SK-N-SH (cell line): ENCODE results near the gene TBC1D17. TPM values are rescaled to one million over a fixed set of nuclear protein-coding genes. Genes with fewer than 3 reads are reported as not detected.

Experiments used
- CTCF ChIA-PET: fragments of 300-600, 350-600 bp; formaldehyde crosslinking; extraction: SDS; loops from one replicate; lab custom pipeline; 2021; lab: Yijun Ruan, JAX
- POLR2A ChIA-PET: fragments of 350-600 bp; sonication (Branson Sonifier 250); formaldehyde crosslinking; extraction: SDS; loops from one replicate; lab custom pipeline; 2020; ENCODE audit warnings: antibody characterized with exemption, inconsistent platforms; lab: Yijun Ruan, JAX
- DNase-seq: peaks from one replicate; pipeline ENCODE4 v3.0.0; 2012
- H2AFZ ChIP-seq: fragments of 200-600 bp; sonication (generic); 2 replicates; pipeline ENCODE4 v1.8.1; 2016; ENCODE audit warnings: antibody characterized with exemption, mild to moderate bottlenecking, low read depth
- H3F3A ChIP-seq: fragments of 200-600 bp; sonication (generic); replicated peaks from 2 replicates; pipeline ENCODE3; 2016; ENCODE audit warnings: antibody characterized with exemption, mild to moderate bottlenecking; ENCODE audit not compliant: insufficient read depth
- H3K27ac ChIP-seq, 2 experiments: fragments of 200-500 bp in 1 of 2; fragments of 200-600 bp in 1 of 2; sonication (Bioruptor generic) in 1 of 2; sonication (generic), shearing (Covaris generic) in 1 of 2; 2 replicates each; pipeline versions ENCODE4 v1.5.1 to v1.6.1; 2014 to 2016; ENCODE audit warnings: low read depth in 2 of 2, inconsistent platforms in 1 of 2, low read length in 1 of 2, mild to moderate bottlenecking in 1 of 2, mixed read lengths in 1 of 2
- H3K27me3 ChIP-seq: fragments of 200-600 bp; sonication (generic), shearing (Covaris generic); 2 replicates; pipeline ENCODE4 v1.6.1; 2016; ENCODE audit warnings: mixed run types; ENCODE audit not compliant: insufficient read depth
- H3K36me3 ChIP-seq, 2 experiments: fragments of 200-500 bp in 1 of 2; fragments of 200-600 bp in 1 of 2; sonication (Bioruptor generic) in 1 of 2; sonication (generic) in 1 of 2; replicated peaks in 1 of 2; 2 replicates each; pipeline versions ENCODE3 to v1.5.1; 2014 to 2016; ENCODE audit warnings: low read length in 1 of 2, mild to moderate bottlenecking in 1 of 2; ENCODE audit not compliant: insufficient read depth in 2 of 2, control insufficient read depth in 1 of 2
- H3K4me1 ChIP-seq, 2 experiments: fragments of 200-500 bp in 1 of 2; fragments of 200-600 bp in 1 of 2; sonication (Bioruptor generic) in 1 of 2; sonication (generic), shearing (Covaris generic) in 1 of 2; 2 replicates each; pipeline versions ENCODE4 v1.5.1 to v1.6.1; 2014 to 2016; ENCODE audit warnings: low read depth in 1 of 2, low read length in 1 of 2, mixed run types in 1 of 2; ENCODE audit not compliant: insufficient read depth in 2 of 2, control insufficient read depth in 1 of 2
- H3K4me2 ChIP-seq: fragments of 200-600 bp; sonication (generic), shearing (Covaris generic); 2 replicates; pipeline ENCODE4 v1.6.1; 2017; ENCODE audit warnings: mixed run types
- H3K4me3 ChIP-seq, 2 experiments: fragments of 200-500 bp in 1 of 2; fragments of 200-600 bp in 1 of 2; sonication (Bioruptor generic) in 1 of 2; sonication (generic), shearing (Covaris generic) in 1 of 2; 2 replicates each; pipeline versions ENCODE4 v1.5.1 to v1.8.1; 2014 to 2016; ENCODE audit warnings: low read depth in 2 of 2, inconsistent platforms in 1 of 2, low read length in 1 of 2, mild to moderate bottlenecking in 1 of 2, mixed read lengths in 1 of 2, moderate library complexity in 1 of 2
- H3K79me2 ChIP-seq: fragments of 200-600 bp; sonication (generic); 2 replicates; pipeline ENCODE4 v1.8.1; 2017; ENCODE audit warnings: mild to moderate bottlenecking; ENCODE audit not compliant: insufficient read depth
- H3K9ac ChIP-seq: fragments of 200-600 bp; sonication (generic); 2 replicates; pipeline ENCODE4 v1.6.1; 2017; ENCODE audit warnings: mixed run types
- H3K9me2 ChIP-seq: fragments of 200-600 bp; sonication (generic); 2 replicates; pipeline ENCODE4 v1.6.1; 2017; ENCODE audit warnings: mixed run types
- H3K9me3 ChIP-seq: fragments of 200-600 bp; sonication (generic); 2 replicates; pipeline ENCODE4 v1.6.1; 2017; ENCODE audit warnings: mixed run types, mild to moderate bottlenecking, moderate library complexity
- H4K20me1 ChIP-seq: fragments of 200-600 bp; sonication (generic); 2 replicates; pipeline ENCODE4 v1.6.1; 2017; ENCODE audit warnings: mild to moderate bottlenecking, mixed run types; ENCODE audit not compliant: insufficient read depth
- CHD2 ChIP-seq: fragments of 150-350 bp; IDR thresholded peaks from 2 replicates; pipeline ENCODE4 v1.6.1; 2018; ENCODE audit warnings: low read length; ENCODE audit not compliant: partially characterized antibody
- EP300 ChIP-seq, 2 experiments: IDR thresholded peaks; 2 replicates each; pipeline versions ENCODE4 v1.4.0 to v1.6.1; 2012; ENCODE audit warnings: borderline replicate concordance in 1 of 2, low read depth in 1 of 2, low read length in 1 of 2
- FOXM1 ChIP-seq: IDR thresholded peaks from 2 replicates; pipeline ENCODE4 v1.4.0; 2012; ENCODE audit warnings: low read depth, mild to moderate bottlenecking
- GATA2 ChIP-seq: sonication (generic); formaldehyde crosslinking; IDR thresholded peaks from 2 replicates; pipeline ENCODE4 v1.5.0; 2020; ENCODE audit warnings: mild to moderate bottlenecking, missing genetic modification reagents
- IRF3 ChIP-seq: fragments of 150-350 bp; IDR thresholded peaks from 2 replicates; pipeline ENCODE4 v1.6.1; 2016; ENCODE audit warnings: mild to moderate bottlenecking, low read depth, low read length
- JUND ChIP-seq: IDR thresholded peaks from 2 replicates; pipeline ENCODE4 v1.4.0; 2012
- MEF2A ChIP-seq: IDR thresholded peaks from 2 replicates; pipeline ENCODE4 v1.4.0; 2012; ENCODE audit warnings: low read depth, borderline replicate concordance
- NRF1 ChIP-seq: IDR thresholded peaks from 2 replicates; pipeline ENCODE4 v1.6.1; 2012; ENCODE audit warnings: low read depth, mild to moderate bottlenecking, low read length
- PBX3 ChIP-seq: IDR thresholded peaks from 2 replicates; pipeline ENCODE4; 2012
- RFX5 ChIP-seq: IDR thresholded peaks from 2 replicates; pipeline ENCODE4 v1.6.1; 2012; ENCODE audit warnings: mild to moderate bottlenecking, improper control_type of control experiment, low read length
- SIN3A ChIP-seq: IDR thresholded peaks from 2 replicates; pipeline ENCODE4 v1.6.1; 2012; ENCODE audit warnings: low read depth, mild to moderate bottlenecking, low read length, moderate library complexity, borderline replicate concordance
- SMC3 ChIP-seq: IDR thresholded peaks from 2 replicates; pipeline ENCODE4 v1.6.1; 2012; ENCODE audit warnings: low read depth, low read length, improper control_type of control experiment
- USF2 ChIP-seq: fragments of 150-350 bp; IDR thresholded peaks from 2 replicates; pipeline ENCODE4 v1.6.1; 2017; ENCODE audit warnings: antibody characterized with exemption, low read length, low read depth, borderline replicate concordance
- WGBS: methylation state at CpG from one replicate; pipeline ENCODE4 v1.1.6; 2017; ENCODE audit warnings: low lambda C conversion rate; 5-methylcytosine and 5-hydroxymethylcytosine counted together
- polyA plus RNA-seq, 3 experiments: library from polyadenylated mRNA; depleted of rRNA; stranded (reverse); fragments of >200 nt; gene quantifications; 2 replicates each; pipeline ENCODE4 v1.2.3, GENCODE V29; 2012
- TF ChIP-seq, protein P1 (sequence below): IDR thresholded peaks from 2 replicates; pipeline ENCODE4 v1.6.1; 2012; ENCODE audit warnings: mild to moderate bottlenecking, low read depth, low read length, moderate library complexity

TBC1D17 gene
- polyA plus RNA-seq, 1 of the 3 experiments (the other 2 are of a cell fraction), result 28.3 TPM

DNA sequence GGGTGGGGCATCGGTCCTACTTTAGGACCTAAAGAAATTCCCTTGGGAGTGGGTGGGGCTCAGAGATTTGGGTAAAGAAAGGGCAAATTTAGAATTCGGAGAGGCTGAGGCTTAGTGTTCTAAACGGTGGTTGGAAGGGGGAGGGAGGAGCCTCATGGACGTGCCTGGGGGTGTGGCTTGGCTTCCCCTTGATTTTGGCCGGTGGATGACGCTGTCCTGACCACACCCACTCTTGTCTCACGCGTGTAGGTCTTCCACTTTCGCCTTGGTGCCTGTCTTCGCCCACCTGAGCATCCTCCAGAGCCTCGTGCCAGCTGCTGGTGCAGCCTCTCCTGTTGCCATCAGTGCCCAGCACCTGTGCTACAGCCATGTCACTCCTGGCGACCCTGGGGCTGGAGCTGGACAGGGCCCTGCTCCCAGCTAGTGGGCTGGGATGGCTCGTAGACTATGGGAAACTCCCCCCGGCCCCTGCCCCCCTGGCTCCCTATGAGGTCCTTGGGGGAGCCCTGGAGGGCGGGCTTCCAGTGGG is 53.0 kb downstream of the TBC1D17 start:
- Histone ChIP-seq H3K79me2 (peaks cover 38% of the 10 kb centered on the region), H4K20me1 (0 out of 2 replicates have a peak, but pooled peaks cover 11% of the 10 kb centered on the region), H3K36me3 (peaks cover 3 to 34% of the 10 kb centered on the region in 2 experiments), H3K27me3 (no peaks in the 10 kb centered on the region), H3K4me3 (peak overlapping the region; percentile 38 to 100; a peak in 3 of 4 replicates), H3K27ac (peak overlapping the region in 1 of 2 experiments; percentile 94; a peak in 2 of 4 replicates), H3K9me3 (no peaks in the 10 kb centered on the region), H3K4me1 (peaks cover 7 to 10% of the 10 kb centered on the region in 2 experiments; a peak in 2 of 4 replicates), H3K4me2 (peak overlapping the region; percentile 94; the same call in 1 of the 2 replicates), H3F3A (peaks cover 18% of the 10 kb centered on the region), H3K9ac (no peak overlapping the region), H2AFZ (peak overlapping the region; percentile 99; the same call in 1 of the 2 replicates), H3K9me2 (no peaks in the 10 kb centered on the region)
- TF ChIP-seq CHD2 (no peak), EP300 (IDR thresholded peaks at IDR 0.05; ENCODE audit: borderline replicate concordance in 1 of 2, low read depth in 1 of 2, low read length in 1 of 2) (no peak)
- CTCF ChIA-PET, result interaction anchor here (1.2 to 3.5 kb wide), 2 partner anchors 7 to 205 kb away, joined by 3 to 23 read pairs; no protein-coding TSS in a partner anchor
- POLR2A ChIA-PET, result interaction anchor here (1.9 to 2.1 kb wide), 2 partner anchors 54 to 61 kb away, joined by 7 to 8 read pairs; partner anchors contain the start of gene AKT1S1
- 91% methylated on average over 15 of the region's 15 CpGs for WGBS
- DNase-seq, result no peak

DNA sequence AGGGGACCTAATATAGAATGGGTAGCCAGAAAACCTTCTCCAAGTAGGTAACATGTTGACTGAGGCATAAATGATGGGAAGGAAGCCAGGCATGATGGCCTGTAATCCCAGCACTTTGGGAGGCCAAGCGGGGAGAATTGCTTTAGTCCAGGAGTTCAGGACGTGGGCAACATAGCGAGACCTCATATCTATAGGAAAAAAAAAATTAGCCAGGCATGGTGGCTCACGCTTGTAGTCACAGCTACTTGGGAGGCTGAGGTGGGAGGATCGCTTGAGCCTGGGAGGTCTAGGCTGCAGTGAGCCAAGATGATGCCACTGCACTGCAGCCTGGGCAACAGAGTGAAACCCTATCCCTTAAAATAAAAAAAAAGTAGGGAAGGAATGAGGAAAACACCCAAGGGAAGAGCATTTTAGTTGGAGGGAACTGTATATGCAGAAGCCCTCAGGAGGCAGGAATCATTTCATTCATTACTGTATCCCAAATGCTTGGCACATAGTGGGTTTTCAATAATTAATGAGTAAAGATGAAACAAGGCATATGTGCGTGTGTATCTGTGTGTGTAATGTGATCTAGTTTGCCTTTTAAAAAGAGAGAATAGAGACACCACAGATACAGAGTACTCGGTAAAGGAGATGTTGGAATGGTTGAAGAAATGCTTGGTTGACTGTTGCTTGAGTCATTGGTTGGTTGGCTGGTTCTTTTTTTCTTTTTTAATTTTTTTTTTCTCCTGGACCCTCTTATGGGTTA is 54.0 kb downstream of the TBC1D17 start:
- Histone ChIP-seq H3K4me3 (no peak overlapping the region), H3K4me1 (peaks cover 7 to 10% of the 10 kb centered on the region in 2 experiments; a peak in 2 of 4 replicates), H3K9ac (no peak overlapping the region), H4K20me1 (0 out of 2 replicates have a peak, but pooled peaks cover 10% of the 10 kb centered on the region), H3K27me3 (no peaks in the 10 kb centered on the region), H3K79me2 (peaks cover 29% of the 10 kb centered on the region), H3K4me2 (no peak overlapping the region), H3K27ac (no peak overlapping the region), H3K9me2 (no peaks in the 10 kb centered on the region), H3K36me3 (peaks cover 3 to 24% of the 10 kb centered on the region in 2 experiments), H3K9me3 (no peaks in the 10 kb centered on the region), H3F3A (peaks cover 18% of the 10 kb centered on the region), H2AFZ (no peak overlapping the region)
- CTCF ChIA-PET, result no interaction called here
- POLR2A ChIA-PET, result interaction anchor here (2.1 kb wide), 1 partner anchor 55 kb away, joined by 8 read pairs; the partner anchor contains the start of gene AKT1S1
- 94% methylated on average over 7 of the region's 7 CpGs for WGBS
- DNase-seq, result no peak
- no peak for TF ChIP-seq JUND
- TF ChIP-seq, protein P1, sequence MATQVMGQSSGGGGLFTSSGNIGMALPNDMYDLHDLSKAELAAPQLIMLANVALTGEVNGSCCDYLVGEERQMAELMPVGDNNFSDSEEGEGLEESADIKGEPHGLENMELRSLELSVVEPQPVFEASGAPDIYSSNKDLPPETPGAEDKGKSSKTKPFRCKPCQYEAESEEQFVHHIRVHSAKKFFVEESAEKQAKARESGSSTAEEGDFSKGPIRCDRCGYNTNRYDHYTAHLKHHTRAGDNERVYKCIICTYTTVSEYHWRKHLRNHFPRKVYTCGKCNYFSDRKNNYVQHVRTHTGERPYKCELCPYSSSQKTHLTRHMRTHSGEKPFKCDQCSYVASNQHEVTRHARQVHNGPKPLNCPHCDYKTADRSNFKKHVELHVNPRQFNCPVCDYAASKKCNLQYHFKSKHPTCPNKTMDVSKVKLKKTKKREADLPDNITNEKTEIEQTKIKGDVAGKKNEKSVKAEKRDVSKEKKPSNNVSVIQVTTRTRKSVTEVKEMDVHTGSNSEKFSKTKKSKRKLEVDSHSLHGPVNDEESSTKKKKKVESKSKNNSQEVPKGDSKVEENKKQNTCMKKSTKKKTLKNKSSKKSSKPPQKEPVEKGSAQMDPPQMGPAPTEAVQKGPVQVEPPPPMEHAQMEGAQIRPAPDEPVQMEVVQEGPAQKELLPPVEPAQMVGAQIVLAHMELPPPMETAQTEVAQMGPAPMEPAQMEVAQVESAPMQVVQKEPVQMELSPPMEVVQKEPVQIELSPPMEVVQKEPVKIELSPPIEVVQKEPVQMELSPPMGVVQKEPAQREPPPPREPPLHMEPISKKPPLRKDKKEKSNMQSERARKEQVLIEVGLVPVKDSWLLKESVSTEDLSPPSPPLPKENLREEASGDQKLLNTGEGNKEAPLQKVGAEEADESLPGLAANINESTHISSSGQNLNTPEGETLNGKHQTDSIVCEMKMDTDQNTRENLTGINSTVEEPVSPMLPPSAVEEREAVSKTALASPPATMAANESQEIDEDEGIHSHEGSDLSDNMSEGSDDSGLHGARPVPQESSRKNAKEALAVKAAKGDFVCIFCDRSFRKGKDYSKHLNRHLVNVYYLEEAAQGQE, result no peak
- TF ChIP-seq MEF2A, result no peak
- no peak for TF ChIP-seq CHD2
- no peak for TF ChIP-seq GATA2 (CRISPR knock-in tag)
- TF ChIP-seq USF2, result no peak
- TF ChIP-seq IRF3, result no peak
- no peak for TF ChIP-seq RFX5
- no peak for TF ChIP-seq SIN3A
- no peak for TF ChIP-seq PBX3
- no peak for TF ChIP-seq FOXM1
- no peak for TF ChIP-seq EP300 (IDR thresholded peaks at IDR 0.05; ENCODE audit: borderline replicate concordance in 1 of 2, low read depth in 1 of 2, low read length in 1 of 2)
- TF ChIP-seq NRF1, result no peak
- TF ChIP-seq SMC3, result no peak
